ENCODE measurements around the gene CHST10. TPM values are rescaled to one million over a fixed set of nuclear protein-coding genes. Genes with fewer than 3 reads are reported as not detected.
A peak's percentile ranks its signal among the peaks of the same experiment; 100 is the strongest.
"Not testable (repeated sequence)": the region's sequence is repeated elsewhere in the genome, so short reads cannot be mapped to it uniquely, and the experiment has no call there.

Gene CHST10, protein sequence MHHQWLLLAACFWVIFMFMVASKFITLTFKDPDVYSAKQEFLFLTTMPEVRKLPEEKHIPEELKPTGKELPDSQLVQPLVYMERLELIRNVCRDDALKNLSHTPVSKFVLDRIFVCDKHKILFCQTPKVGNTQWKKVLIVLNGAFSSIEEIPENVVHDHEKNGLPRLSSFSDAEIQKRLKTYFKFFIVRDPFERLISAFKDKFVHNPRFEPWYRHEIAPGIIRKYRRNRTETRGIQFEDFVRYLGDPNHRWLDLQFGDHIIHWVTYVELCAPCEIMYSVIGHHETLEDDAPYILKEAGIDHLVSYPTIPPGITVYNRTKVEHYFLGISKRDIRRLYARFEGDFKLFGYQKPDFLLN
- 1 to 10 TPM; 4.7 to 9.7 (median 6.9) TPM for total RNA-seq
- 1 to 10 TPM; 4.0 to 5.7 (median 5.4) TPM for polyA plus RNA-seq
- long read RNA-seq, donor 1, partial matches to known transcripts, result 0 of 4 reads
- long read RNA-seq, donor 1, other reads (novel, unspliced or antisense), result 0 of 4 reads
- long read RNA-seq, donor 2, partial matches to known transcripts, result 0 of 1 reads
- long read RNA-seq, donor 2, other reads (novel, unspliced or antisense), result 0 of 1 reads

DNA sequence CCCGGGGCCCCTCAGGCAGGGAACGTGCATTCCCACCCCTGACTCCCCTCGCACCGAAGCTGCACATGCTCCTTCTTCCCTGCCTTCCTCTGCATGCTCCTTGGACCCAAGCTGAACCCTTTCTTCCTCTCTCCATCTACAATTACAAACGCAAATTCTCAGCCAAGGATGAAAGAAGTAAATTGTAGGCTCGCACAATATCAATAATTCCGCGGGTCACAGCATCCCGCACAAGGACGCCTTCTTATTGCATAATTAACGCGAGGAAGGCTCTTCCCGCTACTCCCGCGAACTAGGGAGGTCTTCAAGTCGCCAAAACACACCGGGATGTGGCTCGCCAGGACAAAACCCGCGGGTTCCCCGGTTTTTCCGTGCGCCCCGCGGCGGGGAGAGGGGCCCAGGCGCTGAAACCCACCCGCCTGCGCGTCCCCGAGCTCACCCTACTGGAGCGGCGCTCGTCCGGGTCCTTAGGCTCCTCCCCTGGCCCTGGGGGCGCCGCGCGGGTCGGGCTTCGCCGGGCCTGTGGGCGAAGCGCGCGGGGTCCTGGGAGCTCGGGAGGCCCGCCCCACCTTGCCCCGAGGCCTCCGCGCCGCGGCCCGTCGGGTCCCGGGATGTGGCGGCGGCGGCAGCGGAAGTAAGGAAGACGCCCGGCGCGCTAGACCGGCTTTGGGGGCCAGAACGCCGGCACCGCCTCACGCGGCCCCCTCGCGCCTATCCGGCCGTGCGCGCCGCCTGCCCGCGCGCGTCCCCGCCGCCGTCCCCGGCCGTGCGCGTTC lies at the start of gene CHST10:
Gene CHST10, minus strand, starts transcription at position 734 of the 776 bp plus-strand sequence. CDS start 10,993 bp downstream, outside the sequence.
- Histone ChIP-seq H3K4me3 (peak within 1 kb of the TSS; percentile 59 to 84 (median 69)), H3K27ac (peak within 1 kb of the TSS; percentile 2 to 82 (median 68)), H3K4me1 (peaks cover 9 to 26% (median 17%) of the 10 kb centered on the region in 6 donors), H3K9me3 (no peaks in the 10 kb centered on the region), H3K27me3 (replicated peaks in 1 of 7) (peaks cover 0 to 12% (median 0%) of the 10 kb centered on the region in 7 donors), H3K36me3 (peaks cover 0 to 9% (median 0%) of the 10 kb centered on the region in 6 donors)
- intact Hi-C loops (cut with DNase I; ENCODE audit: low total_unique reads), result no loop called here
- 0 to 1% (median 0%) methylated on average over 45 to 88 of the region's 88 CpGs for WGBS, 5 donors
- DNase-seq, result peak; percentile 89
- TF ChIP-seq POLR2A (IDR thresholded peaks at IDR 0.05) (no peak), POLR2AphosphoS5 (IDR thresholded peaks at IDR 0.05) (peak; percentile 36 to 68 (median 65))
- TF ChIP-seq, protein P1, sequence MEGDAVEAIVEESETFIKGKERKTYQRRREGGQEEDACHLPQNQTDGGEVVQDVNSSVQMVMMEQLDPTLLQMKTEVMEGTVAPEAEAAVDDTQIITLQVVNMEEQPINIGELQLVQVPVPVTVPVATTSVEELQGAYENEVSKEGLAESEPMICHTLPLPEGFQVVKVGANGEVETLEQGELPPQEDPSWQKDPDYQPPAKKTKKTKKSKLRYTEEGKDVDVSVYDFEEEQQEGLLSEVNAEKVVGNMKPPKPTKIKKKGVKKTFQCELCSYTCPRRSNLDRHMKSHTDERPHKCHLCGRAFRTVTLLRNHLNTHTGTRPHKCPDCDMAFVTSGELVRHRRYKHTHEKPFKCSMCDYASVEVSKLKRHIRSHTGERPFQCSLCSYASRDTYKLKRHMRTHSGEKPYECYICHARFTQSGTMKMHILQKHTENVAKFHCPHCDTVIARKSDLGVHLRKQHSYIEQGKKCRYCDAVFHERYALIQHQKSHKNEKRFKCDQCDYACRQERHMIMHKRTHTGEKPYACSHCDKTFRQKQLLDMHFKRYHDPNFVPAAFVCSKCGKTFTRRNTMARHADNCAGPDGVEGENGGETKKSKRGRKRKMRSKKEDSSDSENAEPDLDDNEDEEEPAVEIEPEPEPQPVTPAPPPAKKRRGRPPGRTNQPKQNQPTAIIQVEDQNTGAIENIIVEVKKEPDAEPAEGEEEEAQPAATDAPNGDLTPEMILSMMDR (IDR thresholded peaks at IDR 0.05 in 8 of 11, conservative IDR thresholded peaks at IDR 0.05 in 3 of 11), result no peak

DNA sequence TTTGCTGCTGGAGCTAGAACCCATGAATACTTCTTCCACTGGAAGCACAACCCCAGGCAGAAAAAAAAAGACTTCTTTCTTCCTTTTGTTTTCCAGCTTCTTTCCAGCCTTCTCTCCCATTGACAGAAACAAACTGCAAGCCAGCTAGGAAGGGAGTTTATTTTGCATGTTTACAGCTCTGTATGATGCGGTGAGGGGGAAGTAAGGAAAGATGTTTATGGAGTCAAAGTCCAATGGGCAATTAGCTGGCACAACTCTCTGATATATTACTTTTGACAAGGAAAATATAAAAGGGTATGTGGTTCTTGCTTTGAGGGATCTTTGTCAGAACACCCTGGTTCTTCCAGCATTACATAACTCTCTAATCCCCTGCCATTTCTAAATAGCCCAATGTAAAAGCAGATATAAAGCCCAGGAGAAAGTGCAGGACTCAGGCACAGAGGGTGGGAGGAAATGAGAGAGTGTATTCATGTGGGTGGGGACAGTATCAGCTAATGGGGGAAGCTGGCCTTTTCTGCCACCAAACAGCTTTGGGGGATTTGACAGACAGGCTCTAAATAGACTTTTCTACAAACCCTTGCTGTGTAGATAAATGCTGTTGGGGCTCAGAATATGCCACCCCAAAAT lies 43.5 kb upstream of the CHST10 start:
- H3K36me3 ChIP-seq, result no peaks in the 10 kb centered on the region
- WGBS, 5 donors, result 82 to 97% (median 94%) methylated on average over 1 of the region's 1 CpG
- no peaks in the 10 kb centered on the region for H3K4me1 ChIP-seq
- peaks cover 0 to 12% (median 0%) of the 10 kb centered on the region in 7 donors for H3K27me3 ChIP-seq (replicated peaks in 1 of 7)
- intact Hi-C loops (cut with DNase I; ENCODE audit: low total_unique reads), result no loop called here
- H3K4me3 ChIP-seq, result no peak overlapping the region
- no peak for TF ChIP-seq POLR2A (IDR thresholded peaks at IDR 0.05)
- no peak for TF ChIP-seq POLR2AphosphoS5 (IDR thresholded peaks at IDR 0.05)
- TF ChIP-seq, protein P1 (IDR thresholded peaks at IDR 0.05 in 8 of 11, conservative IDR thresholded peaks at IDR 0.05 in 3 of 11), result no peak
- H3K27ac ChIP-seq, result no peak overlapping the region
- H3K9me3 ChIP-seq, result peaks cover 0 to 43% (median 38%) of the 10 kb centered on the region in 8 donors
- no peak for DNase-seq

DNA sequence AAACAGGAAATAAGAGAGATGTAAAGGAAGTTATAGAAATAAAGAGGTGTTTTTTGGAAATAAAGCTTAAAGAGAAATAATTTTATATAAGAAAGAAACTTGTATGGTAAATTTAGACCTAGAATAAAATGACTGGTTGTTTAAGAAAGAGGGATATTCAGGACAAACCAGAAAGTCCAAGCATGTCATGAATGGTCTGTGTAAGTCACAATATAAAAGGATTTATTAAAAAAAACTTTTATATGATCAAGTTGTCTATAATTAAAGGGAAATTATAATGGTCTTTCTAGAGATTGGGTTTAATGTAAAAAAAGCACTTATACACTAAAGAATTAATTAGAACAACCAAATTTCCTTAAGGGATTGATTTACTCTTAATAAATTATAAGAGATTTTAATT lies 38.9 kb upstream of the CHST10 start:
- intact Hi-C loops (cut with DNase I; ENCODE audit: low total_unique reads); H3K4me1 ChIP-seq; H3K27ac ChIP-seq; H3K4me3 ChIP-seq; H3K36me3 ChIP-seq; H3K27me3 ChIP-seq (replicated peaks in 1 of 7); DNase-seq: not testable (repeated sequence)
- peaks cover 0 to 59% (median 44%) of the 10 kb centered on the region in 8 donors for H3K9me3 ChIP-seq

DNA sequence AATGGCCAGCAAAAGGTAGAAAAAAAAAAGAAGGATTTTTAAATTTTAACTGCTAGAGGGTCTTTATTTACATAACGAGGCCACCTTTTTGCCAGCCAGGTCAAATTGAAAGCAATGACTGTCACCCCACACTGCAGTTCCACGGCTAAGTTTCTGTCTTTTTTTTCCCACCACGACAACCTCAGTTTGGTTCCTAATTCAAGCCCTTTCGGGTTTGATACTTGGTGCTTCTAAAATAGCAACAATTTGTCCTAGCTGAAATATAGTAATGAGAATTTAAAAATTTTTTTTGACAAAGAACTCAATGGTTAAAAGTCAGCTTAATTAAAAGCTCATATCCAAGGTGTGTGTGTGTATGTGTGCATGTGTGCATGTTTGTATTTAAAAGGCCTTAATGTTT lies 36.4 kb upstream of the CHST10 start:
- no peak for DNase-seq

More for the DNA sequence above, 36.4 kb upstream of the CHST10 start:
- intact Hi-C loops (cut with DNase I; ENCODE audit: low total_unique reads), result no loop called here
- no peaks in the 10 kb centered on the region for H3K4me1 ChIP-seq
- peaks cover 0 to 44% (median 35%) of the 10 kb centered on the region in 8 donors for H3K9me3 ChIP-seq
- WGBS, 5 donors, result 54 to 73% (median 64%) methylated on average over 4 of the region's 4 CpGs
- H3K4me3 ChIP-seq, result no peak overlapping the region
- TF ChIP-seq POLR2AphosphoS5 (IDR thresholded peaks at IDR 0.05) (no peak), POLR2A (IDR thresholded peaks at IDR 0.05) (no peak)
- TF ChIP-seq, protein P1 (IDR thresholded peaks at IDR 0.05 in 8 of 11, conservative IDR thresholded peaks at IDR 0.05 in 3 of 11), result no peak
- no peak overlapping the region for H3K27ac ChIP-seq
- H3K36me3 ChIP-seq, result no peaks in the 10 kb centered on the region
- H3K27me3 ChIP-seq (replicated peaks in 1 of 7), result peaks cover 0 to 4% (median 0%) of the 10 kb centered on the region in 7 donors

Data from spleen (tissue), 13 donors.